ENCODE results near the gene AZU1.
"Not testable (repeated sequence)": the region's sequence is repeated elsewhere in the genome, so short reads cannot be mapped to it uniquely, and the experiment has no call there.

AZU1 gene

DNA sequence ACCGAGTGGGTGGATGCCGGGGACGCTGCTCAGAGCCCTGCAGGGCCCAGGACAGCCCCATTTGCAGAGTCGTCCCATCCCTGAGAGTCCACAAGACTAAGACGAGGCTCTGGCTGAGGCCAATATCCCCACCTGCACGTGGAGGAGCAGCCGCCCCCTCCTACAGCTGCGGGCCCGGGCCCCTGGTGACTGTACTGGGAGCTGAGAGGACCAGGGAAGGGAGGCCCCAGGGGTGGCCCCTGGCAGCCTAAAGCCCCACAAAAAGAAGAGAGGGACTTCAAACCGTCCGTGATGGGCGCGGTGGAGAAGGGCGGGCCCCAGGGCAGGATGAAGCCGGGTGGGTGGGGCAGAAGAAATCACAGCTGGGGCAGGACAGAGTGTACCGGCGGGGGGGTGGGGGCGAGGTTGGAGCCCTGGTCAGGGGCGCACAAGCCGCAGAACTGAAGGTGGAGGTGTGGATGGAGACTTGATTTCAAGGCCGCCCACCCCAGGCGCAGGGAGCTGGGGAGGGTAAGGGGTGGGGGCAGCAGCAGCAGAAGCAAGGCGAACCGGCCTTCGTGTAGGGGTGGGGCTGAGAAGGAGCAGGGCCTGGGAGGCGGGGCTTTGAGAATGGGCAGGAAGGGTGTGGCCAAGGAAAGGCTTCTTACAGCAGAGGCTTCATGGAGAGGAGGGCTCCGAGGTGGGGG is 44.8 kb downstream of the AZU1 start:
- peak; percentile 66 for DNase-seq (ENCODE audit: low read depth, low spot score)

DNA sequence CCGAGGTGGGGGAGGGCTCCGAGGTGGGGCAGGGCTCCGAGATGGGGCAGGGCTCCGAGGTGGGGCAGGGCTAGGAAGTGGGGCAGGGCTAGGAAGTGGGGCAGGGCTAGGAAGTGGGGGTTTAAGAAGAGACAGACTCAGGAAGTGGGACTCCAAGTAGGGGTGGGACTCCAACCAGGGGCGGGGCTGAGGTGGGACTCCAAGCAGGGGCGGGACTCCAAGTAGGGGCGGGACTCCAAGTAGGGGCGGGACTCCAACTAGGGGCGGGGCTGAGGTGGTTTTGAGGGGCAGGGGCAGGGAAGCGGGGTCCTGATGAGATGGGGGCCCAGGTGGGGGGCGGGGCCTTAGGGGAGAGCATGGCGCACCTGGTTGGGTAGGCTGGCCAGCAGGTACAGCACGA is 45.4 kb downstream of the AZU1 start:
- DNase-seq (ENCODE audit: low read depth, low spot score), result peak; percentile 59

- no peak for DNase-seq (ENCODE audit: low read depth, low spot score)
Observed at GRCh38 chr19:873561-874041, 46.0 kb downstream of the AZU1 start.

DNA sequence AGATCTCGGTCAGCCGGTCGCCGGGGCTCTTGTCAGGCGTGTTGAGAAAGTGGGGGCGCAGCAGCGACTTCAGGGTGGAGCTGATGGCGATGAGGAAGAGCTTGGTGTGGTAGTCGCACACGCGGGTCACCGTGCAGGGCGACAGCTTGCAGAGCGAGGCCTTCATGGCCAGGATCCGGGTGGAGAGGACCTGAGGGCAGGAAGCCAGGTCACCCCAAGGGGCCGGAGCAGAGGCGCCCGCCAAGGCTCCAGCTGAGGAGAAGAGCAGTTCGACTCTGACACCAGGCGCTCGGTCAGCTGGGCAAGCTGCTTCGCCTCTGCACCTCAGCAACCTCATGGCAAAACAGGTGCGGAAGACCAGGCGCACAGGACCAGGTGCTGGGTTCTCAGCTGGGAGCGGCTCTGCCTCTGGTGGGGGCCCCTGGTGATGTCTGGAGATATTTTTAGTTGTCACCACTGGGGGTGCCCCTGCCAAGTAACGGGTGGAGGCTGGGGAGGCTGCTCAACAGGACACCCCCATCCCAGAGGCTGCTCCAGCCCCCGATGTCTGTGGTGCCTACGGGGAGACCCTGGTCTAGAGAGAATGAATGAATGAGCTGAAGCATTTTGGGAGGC is 47.7 kb downstream of the AZU1 start:
- DNase-seq (ENCODE audit: low read depth, low spot score), result no peak

- DNase-seq (ENCODE audit: low read depth, low spot score), result no peak
Observed at GRCh38 chr19:876089-876488, 48.5 kb downstream of the AZU1 start.

GRCh38 chr19:876780-877314 is 49.2 kb downstream of the AZU1 start:
- DNase-seq (ENCODE audit: low read depth, low spot score), result no peak

- DNase-seq (ENCODE audit: low read depth, low spot score), result not testable (repeated sequence)
Observed at GRCh38 chr19:877992-878660, 50.5 kb downstream of the AZU1 start.

DNA sequence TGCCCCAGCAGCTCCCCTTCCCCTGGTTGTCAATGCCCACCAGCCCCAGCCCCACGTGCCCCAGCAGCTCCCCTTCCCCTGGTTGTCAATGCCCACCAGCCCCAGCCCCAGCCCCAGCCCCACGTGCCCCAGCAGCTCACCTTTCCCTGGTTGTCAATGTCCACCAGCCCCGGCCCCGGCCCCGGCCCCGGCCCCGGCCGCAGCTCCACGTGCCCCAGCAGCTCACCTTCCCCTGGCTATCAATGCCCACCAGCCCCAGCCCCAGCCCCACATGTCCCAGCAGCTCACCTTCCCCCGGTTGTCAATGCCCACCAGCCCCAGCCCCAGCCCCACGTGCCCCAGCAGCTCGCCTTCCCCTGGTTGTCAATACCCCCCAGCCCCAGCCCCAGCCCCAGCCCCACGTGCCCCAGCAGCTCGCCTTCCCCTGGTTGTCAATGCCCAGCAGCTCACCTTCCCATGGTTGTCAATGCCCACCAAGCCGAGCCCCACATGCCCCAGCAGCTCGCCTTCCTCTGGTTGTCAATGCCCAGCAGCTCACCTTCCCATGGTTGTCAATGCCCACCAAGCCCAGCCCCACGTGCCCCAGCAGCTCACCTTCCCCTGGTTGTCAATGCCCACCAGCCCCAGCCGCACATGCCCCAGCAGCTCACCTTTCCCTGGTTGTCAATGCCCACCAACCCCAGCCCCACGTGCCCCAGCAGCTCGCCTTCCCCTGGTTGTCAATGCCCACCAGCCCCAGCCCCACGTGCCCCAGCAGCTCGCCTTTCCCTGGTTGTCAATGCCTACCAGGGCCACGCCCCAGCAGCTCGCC is 51.3 kb downstream of the AZU1 start:
- not testable (repeated sequence) for DNase-seq (ENCODE audit: low read depth, low spot score)

DNA sequence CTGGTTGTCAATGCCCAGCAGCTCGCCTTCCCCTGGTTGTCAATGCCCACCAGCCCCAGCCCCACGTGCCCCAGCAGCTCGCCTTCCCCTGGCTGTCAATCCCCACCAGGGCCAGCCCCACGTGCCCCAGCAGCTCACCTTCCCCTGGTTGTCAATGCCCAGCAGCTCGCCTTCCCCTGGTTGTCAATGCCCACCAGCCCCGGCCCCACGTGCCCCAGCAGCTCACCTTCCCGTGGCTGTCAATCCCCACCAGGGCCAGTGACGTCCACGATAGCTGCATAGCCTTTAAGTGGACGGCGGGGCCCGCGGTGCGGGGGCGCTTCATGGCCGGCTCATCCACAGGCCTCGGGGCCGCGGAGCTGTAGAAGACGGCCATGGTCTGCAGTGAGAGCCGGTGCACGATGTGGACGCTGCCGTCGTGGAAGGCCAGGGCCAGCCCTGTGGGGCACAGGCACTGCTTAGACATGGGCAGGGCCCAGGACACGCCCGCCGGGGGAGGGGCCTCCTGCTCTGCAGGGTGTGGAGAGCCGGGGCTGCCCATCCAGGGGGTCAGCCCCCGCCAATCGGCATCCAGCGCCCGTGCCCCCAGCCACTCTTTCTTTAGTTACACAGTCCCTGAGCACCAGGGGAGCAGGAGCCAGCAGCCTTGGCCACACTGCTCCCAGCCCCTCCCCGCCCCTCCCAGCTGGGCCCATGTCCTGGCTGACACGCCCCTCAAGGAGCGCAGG is 52.2 kb downstream of the AZU1 start:
- no peak for DNase-seq (ENCODE audit: low read depth, low spot score)

Data from activated CD4-positive, CD25-positive, alpha-beta regulatory T cell treated with anti-CD3 and anti-CD28 coated beads, Interleukin-2, amount 50 U/mL, for 16 hours (primary cell).